Right kidney (tissue), 1 donor: Measurements from ENCODE around the gene BICRA.

ENCODE experiments used
- DNase-seq: peaks from one replicate; pipeline ENCODE4 v3.0.0-alpha.2; 2016

The BICRA gene

GRCh38 chr19:47693903-47694302 is 85.0 kb downstream of the BICRA start:
- DNase-seq: no peak

GRCh38 chr19:47694466-47695273 is 85.7 kb downstream of the BICRA start:
- DNase-seq: no peak

GRCh38 chr19:47695533-47696262 is 86.8 kb downstream of the BICRA start:
- no peak for DNase-seq

- DNase-seq: no peak
Observed at GRCh38 chr19:47696635-47697034, 87.7 kb downstream of the BICRA start.

- DNase-seq: peak; percentile 51
Observed at GRCh38 chr19:47697863-47698609, 89.1 kb downstream of the BICRA start.

GRCh38 chr19:47698631-47699359 is 89.9 kb downstream of the BICRA start:
- DNase-seq: no peak

GRCh38 chr19:47699360-47699917 is 90.5 kb downstream of the BICRA start:
- DNase-seq: no peak

- DNase-seq: no peak
Observed at GRCh38 chr19:47700934-47701716, 92.2 kb downstream of the BICRA start.

- no peak for DNase-seq
Observed at GRCh38 chr19:47701717-47702552, 93.0 kb downstream of the BICRA start.

GRCh38 chr19:47702671-47703070 is 93.7 kb downstream of the BICRA start:
- no peak for DNase-seq

GRCh38 chr19:47703301-47703700 is 94.4 kb downstream of the BICRA start:
- DNase-seq: no peak

- DNase-seq: no peak
Observed at GRCh38 chr19:47704024-47704423, 95.1 kb downstream of the BICRA start.

- no peak for DNase-seq
Observed at GRCh38 chr19:47704656-47705055, 95.7 kb downstream of the BICRA start.

GRCh38 chr19:47707135-47707925 is 98.4 kb downstream of the BICRA start:
- peak; percentile 48 for DNase-seq

- no peak for DNase-seq
Observed at GRCh38 chr19:47711652-47712242, 102.8 kb downstream of the BICRA start.

GRCh38 chr19:47713046-47714021 is 104.4 kb downstream of the BICRA start, which contains the start of gene EHD2:
Gene EHD2 (plus strand): TSS chr19:47713422. CDS start chr19:47716613, 3,191 bp downstream.
- peak; percentile 41 for DNase-seq

GRCh38 chr19:47714339-47714738 is 105.4 kb downstream of the BICRA start:
- DNase-seq: no peak
